22Rv1 (cell line): ENCODE results near the gene STIM1.

ENCODE experiments used
- CTCF ChIP-seq: fragments of 450-650 bp; IDR thresholded peaks from 2 replicates; pipeline ENCODE4 v1.5.1; 2017; ENCODE audit warnings: mild to moderate bottlenecking
- ZFX ChIP-seq: fragments of 450-650 bp; IDR thresholded peaks from 2 replicates; pipeline ENCODE4 v1.6.1; 2017; ENCODE audit warnings: antibody characterized with exemption, borderline replicate concordance

- TF ChIP-seq CTCF, result no peak
- no peak for TF ChIP-seq ZFX
Observed at GRCh38 chr11:4125141-4125540, 269.7 kb downstream of the STIM1 start.
